Endothelial cell of umbilical vein (primary cell): ENCODE measurements around the gene RNF148. TPM values are rescaled to one million over a fixed set of nuclear protein-coding genes. Genes with fewer than 3 reads are reported as not detected.

ENCODE experiments used
- BruUV-seq: library from RNA; stranded (reverse); fragments of 400-500 nt; replicated peaks from 2 replicates; lab custom pipeline; 2021; lab: Mats Ljungman, UMichigan
- CTCF ChIA-PET: fragments of 300-600, 350-600 bp; sonication (Branson Sonifier 250); formaldehyde crosslinking; loops from one replicate; lab custom pipeline; 2021; ENCODE audit warnings: antibody characterized with exemption, inconsistent platforms; lab: Charles Lee
- POLR2A ChIA-PET: fragments of 300-600, 350-600 bp; sonication (Branson Sonifier 250); formaldehyde crosslinking; loops from one replicate; lab custom pipeline; 2021; ENCODE audit warnings: antibody characterized with exemption, inconsistent platforms; lab: Charles Lee
- DNase-seq: peaks from one replicate; pipeline ENCODE4 v3.0.0-alpha.2; 2011; ENCODE audit warnings: low read depth, low spot score
- FAIRE-seq: peaks from 2 replicates; lab custom pipeline; 2011; peaks lifted over from hg19 to GRCh38; lab: Jason Lieb, UNC
- H2AFZ ChIP-seq: 2 replicates; pipeline ENCODE4 v1.6.0; 2012; ENCODE audit warnings: low read depth, low read length, control low read depth, inconsistent platforms
- H3K27ac ChIP-seq: 2 replicates; pipeline ENCODE4 v1.5.1; 2011; ENCODE audit warnings: low read depth, mild to moderate bottlenecking, control low read depth, low read length, moderate library complexity; ENCODE audit not compliant: insufficient read depth
- H3K27me3 ChIP-seq, 2 experiments: 2 replicates each; pipeline versions ENCODE4 v1.6.0 to v1.6.1; 2011; ENCODE audit warnings: low read length in 2 of 2, mixed read lengths in 1 of 2; ENCODE audit not compliant: control insufficient read depth in 2 of 2, insufficient read depth in 2 of 2
- H3K36me3 ChIP-seq, 2 experiments: 2 replicates in 1 of 2; 3 replicates in 1 of 2; pipeline ENCODE4 v1.5.1; 2011; ENCODE audit warnings: low read length in 2 of 2, mild to moderate bottlenecking in 1 of 2, moderate library complexity in 1 of 2; ENCODE audit not compliant: control insufficient read depth in 2 of 2, insufficient read depth in 2 of 2; ENCODE audit errors: extremely low read depth in 1 of 2
- H3K4me1 ChIP-seq: 3 replicates; pipeline ENCODE4 v1.5.1; 2011; ENCODE audit warnings: mild to moderate bottlenecking, low read length; ENCODE audit not compliant: control insufficient read depth, insufficient read depth; ENCODE audit errors: extremely low read depth
- H3K4me2 ChIP-seq: 2 replicates; pipeline ENCODE4 v1.6.1; 2011; ENCODE audit warnings: low read length, control low read depth, mixed read lengths; ENCODE audit not compliant: insufficient read depth
- H3K4me3 ChIP-seq, 3 experiments: fragments of 200-600 bp in 1 of 3; sonication (generic), shearing (Covaris generic) in 1 of 3; replicated peaks in 1 of 3; 2 replicates each; pipeline ENCODE4 v1.5.1; 2011 to 2016; ENCODE audit warnings: control low read depth in 3 of 3, low read length in 3 of 3, mild to moderate bottlenecking in 2 of 3, inconsistent platforms in 1 of 3, low read depth in 1 of 3, moderate library complexity in 1 of 3; ENCODE audit not compliant: insufficient read depth in 1 of 3
- H3K79me2 ChIP-seq: 2 replicates; pipeline ENCODE4 v1.6.0; 2012; ENCODE audit warnings: low read length, inconsistent platforms; ENCODE audit not compliant: control insufficient read depth, insufficient read depth
- H3K9ac ChIP-seq: replicated peaks from 2 replicates; pipeline ENCODE3; 2011; ENCODE audit warnings: low read length, control low read depth; ENCODE audit not compliant: insufficient read depth; ENCODE audit errors: extremely low read depth
- H3K9me1 ChIP-seq: replicated peaks from 3 replicates; pipeline ENCODE4 v1.6.0; 2011; ENCODE audit warnings: mild to moderate bottlenecking, low read length; ENCODE audit not compliant: control insufficient read depth, insufficient read depth; ENCODE audit errors: extremely low read depth
- H3K9me3 ChIP-seq: replicated peaks from 2 replicates; pipeline ENCODE4 v1.5.1; 2012; ENCODE audit warnings: low read length, inconsistent platforms; ENCODE audit not compliant: control insufficient read depth, insufficient read depth
- H4K20me1 ChIP-seq: replicated peaks from 2 replicates; pipeline ENCODE3; 2011; ENCODE audit warnings: mild to moderate bottlenecking, low read length; ENCODE audit not compliant: control insufficient read depth, insufficient read depth; ENCODE audit errors: extremely low read depth
- CTCF ChIP-seq, 2 donors: IDR thresholded peaks; 1 replicate in 1 of 2; 2 replicates in 1 of 2; pipeline ENCODE4 v1.5.1; 2011; ENCODE audit warnings: low read length in 2 of 2, mild to moderate bottlenecking in 2 of 2, moderate library complexity in 2 of 2, control low read depth in 1 of 2, inconsistent platforms in 1 of 2, low read depth in 1 of 2; ENCODE audit not compliant: insufficient read depth in 1 of 2; ENCODE audit errors: extremely low read depth in 1 of 2
- EZH2 ChIP-seq: IDR thresholded peaks from 2 replicates; pipeline ENCODE4 v1.6.1; 2012; ENCODE audit warnings: borderline replicate concordance, low read depth, mild to moderate bottlenecking, moderate library complexity, low read length, inconsistent platforms; ENCODE audit not compliant: severe bottlenecking
- FOS ChIP-seq: IDR thresholded peaks from 2 replicates; pipeline ENCODE4 v1.6.1; 2011; ENCODE audit warnings: mild to moderate bottlenecking, low read length, moderate library complexity, borderline replicate concordance; ENCODE audit not compliant: insufficient read depth
- GATA2 ChIP-seq: IDR thresholded peaks from 2 replicates; pipeline ENCODE4 v1.7.0; 2011; ENCODE audit warnings: low read depth, mild to moderate bottlenecking, moderate library complexity, mixed read lengths, low read length; ENCODE audit not compliant: insufficient read length, insufficient read depth
- JUN ChIP-seq: IDR thresholded peaks from 2 replicates; pipeline ENCODE4 v1.6.1; 2011; ENCODE audit warnings: borderline replicate concordance, low read depth; ENCODE audit not compliant: insufficient read length, insufficient read depth
- MYC ChIP-seq: IDR thresholded peaks from one replicate; pipeline ENCODE4 v1.6.1; 2011; ENCODE audit warnings: mild to moderate bottlenecking, low read depth, low read length
- POLR2A ChIP-seq: IDR thresholded peaks from 2 replicates; pipeline ENCODE4 v1.6.1; 2012; ENCODE audit warnings: low read depth, mild to moderate bottlenecking, control low read depth, low read length
- POLR2AphosphoS5 ChIP-seq: IDR thresholded peaks from 2 replicates; pipeline ENCODE4 v1.6.1; 2012; ENCODE audit warnings: low read depth, mild to moderate bottlenecking, control low read depth, low read length, moderate library complexity; ENCODE audit not compliant: insufficient read depth
- dilution Hi-C: fragments of 300-500 bp; cut with MboI; formaldehyde crosslinking; loops from one replicate; pipeline ENCODE4 v1.15.0; 2019; ENCODE audit warnings: low sequenced_read_pairs; ENCODE audit not compliant: extremely low pct_ligation_motif_present
- intact Hi-C: fragments of 100-400 bp; cut with micrococcal nuclease; formaldehyde crosslinking; loops from one replicate; pipeline ENCODE4 v1.10.0; 2022
- polyA plus RNA-seq, 4 experiments: library from polyadenylated mRNA; depleted of rRNA in 3 of 4; stranded (reverse) in 3 of 4; unstranded in 1 of 4; fragments of >200 nt; gene quantifications; 2 replicates each; pipeline versions ENCODE4 v1.2.1 to v1.2.3, GENCODE V29; 2011 to 2012; ENCODE audit warnings: missing spikeins in 1 of 4
- total RNA-seq: library from RNA; stranded (reverse); gene quantifications from 2 replicates; pipeline ENCODE4 v1.2.3, GENCODE V29; 2021
- TF ChIP-seq, protein P1 (sequence below): IDR thresholded peaks from 2 replicates; pipeline ENCODE4 v1.6.1; 2011; ENCODE audit not compliant: insufficient read depth, insufficient read length

Gene RNF148
- total and polyA plus RNA-seq, 2 donors (not counting 3 experiments of a cell fraction or from before 2014, with no cell fraction given), result 0.12 to 0.95 TPM

- Histone ChIP-seq H3K4me3 (no peak overlapping the region), H3K36me3 (no peaks in the 10 kb centered on the region), H3K79me2 (no peaks in the 10 kb centered on the region), H2AFZ (no peak overlapping the region), H3K27me3 (no peaks in the 10 kb centered on the region), H3K9ac (no peak overlapping the region), H3K4me2 (no peak overlapping the region), H3K27ac (no peak overlapping the region), H4K20me1 (no peaks in the 10 kb centered on the region), H3K4me1 (no peaks in the 10 kb centered on the region), H3K9me3 (no peaks in the 10 kb centered on the region), H3K9me1 (no peaks in the 10 kb centered on the region)
- FAIRE-seq, result no peak
- intact Hi-C loops, result no loop called here
- TF ChIP-seq FOS, result no peak
- TF ChIP-seq CTCF (IDR thresholded peaks at IDR 0.05; ENCODE audit: extremely low read depth in 1 of 2, insufficient read depth in 1 of 2, low read depth in 1 of 2, low read length in 2 of 2), result no peak
- TF ChIP-seq, protein P1, sequence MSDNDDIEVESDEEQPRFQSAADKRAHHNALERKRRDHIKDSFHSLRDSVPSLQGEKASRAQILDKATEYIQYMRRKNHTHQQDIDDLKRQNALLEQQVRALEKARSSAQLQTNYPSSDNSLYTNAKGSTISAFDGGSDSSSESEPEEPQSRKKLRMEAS, result no peak
- TF ChIP-seq EZH2, result no peak
- no peak for TF ChIP-seq MYC
- no peak for TF ChIP-seq POLR2A
- TF ChIP-seq JUN, result no peak
- TF ChIP-seq POLR2AphosphoS5, result no peak
- TF ChIP-seq GATA2, result no peak
- CTCF ChIA-PET, result no interaction called here
- BruUV-seq, result no TSS peak
- dilution Hi-C loops, result no loop called here
- no peak for DNase-seq
- POLR2A ChIA-PET, result no interaction called here
Measured at GRCh38 chr7:122719010-122719578, 16.4 kb upstream of the RNF148 start.
